ENCODE data around the gene OR6S1.

The OR6S1 gene

GRCh38 chr14:20641591-20641990, at the start of gene OR6S1:
OR6S1 (minus strand) TSS chr14:20641691; CDS start chr14:20641691, 0 bp downstream.
- DNase-seq = no peak

GRCh38 chr14:20690848-20691640, 49.6 kb upstream of the OR6S1 start:
- DNase-seq = peak; percentile 65

GRCh38 chr14:20688167-20688839, 46.8 kb upstream of the OR6S1 start, which contains the start of gene ANG:
ANG (plus strand) TSS chr14:20688764; CDS start chr14:20693565, 4,801 bp downstream.
- no peak for DNase-seq

- DNase-seq = no peak
These were observed 46.1 kb upstream of the OR6S1 start for GRCh38 chr14:20687362-20688166.

- no peak for DNase-seq
These were observed 45.1 kb upstream of the OR6S1 start for GRCh38 chr14:20686386-20687143.

GRCh38 chr14:20684662-20685456, 43.4 kb upstream of the OR6S1 start:
- peak; percentile 64 for DNase-seq

GRCh38 chr14:20683891-20684661, 42.6 kb upstream of the OR6S1 start, which contains the start of gene RNASE4:
RNASE4 (plus strand) TSS chr14:20684560; CDS start chr14:20699372, 14,812 bp downstream.
- DNase-seq = peak; percentile 93

GRCh38 chr14:20683125-20683890, 41.8 kb upstream of the OR6S1 start:
- peak; percentile 94 for DNase-seq

- peak; percentile 94 for DNase-seq
These were observed 41.1 kb upstream of the OR6S1 start for GRCh38 chr14:20682435-20683124.

GRCh38 chr14:20682127-20682434, 40.6 kb upstream of the OR6S1 start:
- no peak for DNase-seq

GRCh38 chr14:20681348-20682126, 40.0 kb upstream of the OR6S1 start:
- peak; percentile 92 for DNase-seq

- DNase-seq = no peak
These were observed 39.4 kb upstream of the OR6S1 start for GRCh38 chr14:20680843-20681347.

- DNase-seq = no peak
These were observed 38.9 kb upstream of the OR6S1 start for GRCh38 chr14:20680363-20680762.

GRCh38 chr14:20679907-20680306, 38.4 kb upstream of the OR6S1 start:
- DNase-seq = peak; percentile 52

GRCh38 chr14:20676072-20676471, 34.6 kb upstream of the OR6S1 start:
- no peak for DNase-seq

GRCh38 chr14:20675669-20676068, 34.2 kb upstream of the OR6S1 start:
- no peak for DNase-seq

GRCh38 chr14:20671597-20672283, 30.2 kb upstream of the OR6S1 start:
- DNase-seq = no peak

GRCh38 chr14:20668969-20669368, 27.5 kb upstream of the OR6S1 start:
- peak; percentile 11 for DNase-seq
